AG10803 (cell line): Measurements from ENCODE around the gene P4HTM.

Experiments used
- DNase-seq: peaks from one replicate; pipeline ENCODE4 v3.0.0; 2010; ENCODE audit warnings: low read depth
- H3K4me3 ChIP-seq: 2 replicates; pipeline ENCODE4 v1.5.1; 2011; ENCODE audit warnings: mild to moderate bottlenecking, low read length, control low read depth
- TF ChIP-seq, protein P1 (sequence below): conservative IDR thresholded peaks from 2 replicates; pipeline ENCODE4 v1.5.1; 2011; ENCODE audit warnings: mild to moderate bottlenecking, low read length, control low read depth, inconsistent platforms

The P4HTM gene

DNA sequence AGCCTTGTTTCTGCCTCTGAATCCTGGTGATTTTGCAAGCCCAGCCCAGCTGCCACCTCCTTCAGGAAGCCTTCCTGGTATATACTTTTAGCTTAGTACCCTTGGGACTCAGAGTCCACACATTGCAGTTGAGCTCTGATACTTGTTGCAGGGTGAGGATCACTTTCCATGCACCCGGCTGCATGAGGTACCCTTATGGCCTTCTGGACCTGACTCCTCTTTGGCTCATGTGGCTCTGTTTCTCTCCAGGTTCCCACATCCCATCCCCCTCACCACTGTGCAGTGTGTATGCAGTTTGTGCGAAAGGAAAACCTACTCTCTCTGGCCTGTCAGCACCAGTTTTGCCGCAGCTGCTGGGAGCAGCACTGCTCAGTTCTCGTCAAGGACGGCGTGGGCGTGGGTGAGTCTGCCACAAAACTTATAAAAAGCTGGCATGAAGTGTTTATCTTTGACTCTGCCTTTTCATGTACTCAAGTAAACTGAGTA lies 23.1 kb upstream of the P4HTM start:
- TF ChIP-seq, protein P1, sequence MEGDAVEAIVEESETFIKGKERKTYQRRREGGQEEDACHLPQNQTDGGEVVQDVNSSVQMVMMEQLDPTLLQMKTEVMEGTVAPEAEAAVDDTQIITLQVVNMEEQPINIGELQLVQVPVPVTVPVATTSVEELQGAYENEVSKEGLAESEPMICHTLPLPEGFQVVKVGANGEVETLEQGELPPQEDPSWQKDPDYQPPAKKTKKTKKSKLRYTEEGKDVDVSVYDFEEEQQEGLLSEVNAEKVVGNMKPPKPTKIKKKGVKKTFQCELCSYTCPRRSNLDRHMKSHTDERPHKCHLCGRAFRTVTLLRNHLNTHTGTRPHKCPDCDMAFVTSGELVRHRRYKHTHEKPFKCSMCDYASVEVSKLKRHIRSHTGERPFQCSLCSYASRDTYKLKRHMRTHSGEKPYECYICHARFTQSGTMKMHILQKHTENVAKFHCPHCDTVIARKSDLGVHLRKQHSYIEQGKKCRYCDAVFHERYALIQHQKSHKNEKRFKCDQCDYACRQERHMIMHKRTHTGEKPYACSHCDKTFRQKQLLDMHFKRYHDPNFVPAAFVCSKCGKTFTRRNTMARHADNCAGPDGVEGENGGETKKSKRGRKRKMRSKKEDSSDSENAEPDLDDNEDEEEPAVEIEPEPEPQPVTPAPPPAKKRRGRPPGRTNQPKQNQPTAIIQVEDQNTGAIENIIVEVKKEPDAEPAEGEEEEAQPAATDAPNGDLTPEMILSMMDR, result no peak
- no peak for DNase-seq
- no peak overlapping the region for H3K4me3 ChIP-seq

DNA sequence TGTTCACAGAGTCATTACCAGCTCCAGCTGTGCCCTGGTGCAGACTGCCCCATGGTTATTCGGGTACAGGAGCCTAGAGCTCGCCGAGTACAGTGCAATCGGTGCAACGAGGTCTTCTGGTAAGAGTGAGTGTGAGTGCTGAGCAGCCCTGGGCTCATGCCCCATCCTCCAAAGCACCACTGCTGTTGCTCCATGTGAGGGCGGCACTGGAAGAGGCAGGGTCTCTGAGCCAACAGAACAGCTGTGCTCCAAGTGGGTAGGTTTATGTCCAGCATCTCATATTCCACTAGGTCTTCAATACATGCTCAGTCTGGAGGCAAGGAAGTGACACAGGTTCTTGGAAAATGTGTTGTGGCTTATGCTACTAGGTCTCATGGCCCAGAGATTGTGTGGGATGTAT lies 19.5 kb upstream of the P4HTM start:
- TF ChIP-seq, protein P1, result no peak
- H3K4me3 ChIP-seq, result no peak overlapping the region
- DNase-seq, result no peak

DNA sequence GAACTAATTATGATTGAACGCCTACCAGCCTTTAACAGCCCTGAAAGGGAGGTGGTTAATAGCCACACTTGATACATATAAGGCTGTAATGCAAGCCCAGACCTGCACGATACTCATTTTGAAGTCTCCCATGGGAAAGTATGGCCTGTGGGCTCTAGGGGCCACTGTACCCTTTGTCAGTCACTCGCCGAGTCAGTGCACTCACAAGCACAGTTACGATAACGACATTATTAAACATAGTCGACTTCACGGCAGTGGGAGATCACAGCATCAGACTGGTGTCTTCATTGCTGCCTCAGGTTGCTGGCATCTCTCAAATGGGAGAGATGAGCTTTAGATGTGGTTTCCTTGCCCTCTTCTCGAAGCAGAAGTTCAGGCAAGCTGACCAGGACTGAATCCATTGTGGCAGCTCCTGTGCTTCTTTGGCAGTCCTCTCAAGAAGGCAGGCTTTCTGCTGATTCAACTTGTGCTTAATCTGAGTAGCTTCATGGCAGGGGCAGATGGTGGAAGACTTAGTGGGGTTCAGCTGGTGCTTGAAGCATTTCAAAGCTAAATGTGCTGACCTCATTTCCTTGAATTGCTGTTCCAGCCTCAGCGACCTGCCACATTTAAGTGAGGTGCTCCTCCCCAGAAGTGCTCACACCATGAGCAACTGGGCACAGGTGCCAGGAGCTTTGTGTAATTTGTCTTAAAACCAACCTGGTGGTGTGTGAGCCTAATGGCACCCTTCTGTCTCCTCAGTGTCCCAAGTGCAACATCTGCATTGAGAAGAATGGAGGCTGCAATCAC lies 15.8 kb upstream of the P4HTM start:
- TF ChIP-seq, protein P1, result no peak
- DNase-seq, result no peak
- no peak overlapping the region for H3K4me3 ChIP-seq

DNA sequence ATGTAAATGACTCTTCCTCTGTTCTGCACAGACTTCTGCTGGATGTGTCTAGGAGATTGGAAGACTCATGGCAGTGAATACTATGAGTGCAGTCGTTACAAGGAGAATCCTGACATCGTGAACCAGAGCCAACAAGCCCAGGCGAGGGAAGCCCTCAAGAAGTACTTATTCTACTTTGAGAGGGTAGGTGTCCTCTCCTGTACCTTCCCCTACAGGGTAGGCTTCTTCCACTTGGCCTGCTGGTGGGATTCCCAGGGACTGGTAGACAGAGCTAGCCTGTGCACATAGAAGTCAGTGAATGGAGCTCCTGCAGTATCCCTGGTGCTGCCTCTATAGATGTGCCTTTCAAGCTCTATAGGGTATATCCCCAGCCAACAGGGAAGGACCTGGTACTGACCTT lies 10.6 kb upstream of the P4HTM start:
- no peak overlapping the region for H3K4me3 ChIP-seq
- DNase-seq, result no peak
- TF ChIP-seq, protein P1, result no peak

DNA sequence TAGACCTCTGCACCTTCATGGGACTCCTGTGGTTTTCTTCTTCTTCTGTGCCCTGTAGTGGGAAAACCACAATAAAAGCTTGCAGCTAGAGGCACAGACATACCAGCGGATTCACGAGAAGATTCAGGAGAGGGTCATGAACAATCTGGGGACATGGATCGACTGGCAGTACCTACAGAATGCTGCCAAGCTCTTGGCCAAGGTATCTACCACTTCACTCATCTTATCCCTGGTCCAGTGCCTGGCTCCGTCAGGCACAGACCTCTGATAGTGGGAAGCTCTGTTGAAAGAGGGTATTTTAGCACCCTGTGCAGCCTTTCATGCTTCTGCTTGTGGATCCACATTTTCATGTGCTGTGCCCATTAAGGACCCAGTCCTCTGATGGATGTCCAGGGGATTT lies 9.7 kb upstream of the P4HTM start:
- H3K4me3 ChIP-seq, result no peak overlapping the region
- TF ChIP-seq, protein P1, result no peak
- no peak for DNase-seq

DNA sequence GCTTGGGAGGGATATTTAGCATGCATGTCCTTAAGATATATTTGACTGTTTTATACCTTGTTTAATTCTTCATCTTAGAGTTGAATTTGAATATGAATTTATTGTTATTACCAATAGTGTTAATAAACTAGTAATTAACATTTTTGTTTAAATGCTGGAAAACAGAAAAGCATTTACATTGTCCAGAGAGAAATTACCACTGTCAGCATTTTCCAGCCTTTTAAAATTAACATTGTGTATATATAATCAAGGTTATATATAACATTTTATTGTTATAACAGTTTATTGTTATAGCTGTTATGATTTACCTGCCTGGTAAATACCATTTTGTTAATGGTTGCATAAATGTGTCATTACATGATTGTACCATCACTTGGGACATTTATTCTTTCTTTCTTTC lies 8.0 kb upstream of the P4HTM start:
- TF ChIP-seq, protein P1, result no peak
- DNase-seq, result no peak
- no peak overlapping the region for H3K4me3 ChIP-seq

DNA sequence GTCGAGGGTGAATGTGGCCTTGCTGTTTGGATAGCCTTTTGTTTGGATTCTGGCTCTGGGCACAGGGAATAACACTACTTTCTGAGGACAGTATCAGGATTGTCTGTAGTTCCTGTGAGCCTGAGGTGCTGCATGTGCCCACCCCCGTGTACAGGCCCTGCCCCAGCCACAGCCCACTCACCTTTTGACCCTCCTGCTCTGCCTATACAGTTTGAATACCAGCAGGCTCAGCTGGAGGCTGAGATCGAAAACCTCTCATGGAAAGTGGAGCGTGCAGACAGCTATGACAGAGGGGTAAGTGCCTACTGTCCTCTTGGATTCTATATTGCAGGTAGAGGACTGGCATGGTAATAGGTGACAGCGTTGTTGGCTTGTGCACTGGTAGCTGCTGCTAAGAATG lies 7.4 kb upstream of the P4HTM start:
- no peak overlapping the region for H3K4me3 ChIP-seq
- TF ChIP-seq, protein P1, result no peak
- DNase-seq, result no peak
